Measurements from ENCODE around the gene CC2D1A.

CC2D1A gene

GRCh38 chr19:13946414-13946813 is 40.4 kb downstream of the CC2D1A start:
- Histone ChIP-seq H3K4me1 (ENCODE audit: control insufficient read depth in 1 of 2, insufficient read depth in 2 of 2, low read length in 2 of 2) (no peaks in the 10 kb centered on the region), H3K36me3 (ENCODE audit: control insufficient read depth in 1 of 2, insufficient read depth in 2 of 2, low read length in 2 of 2) (no peaks in the 10 kb centered on the region), H3K9me3 (ENCODE audit: control insufficient read depth in 1 of 2, low read length in 2 of 2) (no peaks in the 10 kb centered on the region), H3K27me3 (ENCODE audit: low read depth, low read length) (no peaks in the 10 kb centered on the region), H3K4me3 (ENCODE audit: low read depth in 1 of 2, low read length in 2 of 2) (no peak overlapping the region), H3K27ac (ENCODE audit: low read length) (no peak overlapping the region)

- Histone ChIP-seq H3K27me3 (ENCODE audit: low read depth, low read length) (no peaks in the 10 kb centered on the region), H3K4me1 (ENCODE audit: control insufficient read depth in 1 of 2, insufficient read depth in 2 of 2, low read length in 2 of 2) (peaks cover 7 to 15% of the 10 kb centered on the region in 2 donors), H3K9me3 (ENCODE audit: control insufficient read depth in 1 of 2, low read length in 2 of 2) (no peaks in the 10 kb centered on the region), H3K36me3 (ENCODE audit: control insufficient read depth in 1 of 2, insufficient read depth in 2 of 2, low read length in 2 of 2) (peaks cover 0 to 16% of the 10 kb centered on the region in 2 donors), H3K27ac (ENCODE audit: low read length) (no peak overlapping the region), H3K4me3 (ENCODE audit: low read depth in 1 of 2, low read length in 2 of 2) (no peak overlapping the region)
Measured at GRCh38 chr19:13951043-13951442, 45.0 kb downstream of the CC2D1A start.

DNA sequence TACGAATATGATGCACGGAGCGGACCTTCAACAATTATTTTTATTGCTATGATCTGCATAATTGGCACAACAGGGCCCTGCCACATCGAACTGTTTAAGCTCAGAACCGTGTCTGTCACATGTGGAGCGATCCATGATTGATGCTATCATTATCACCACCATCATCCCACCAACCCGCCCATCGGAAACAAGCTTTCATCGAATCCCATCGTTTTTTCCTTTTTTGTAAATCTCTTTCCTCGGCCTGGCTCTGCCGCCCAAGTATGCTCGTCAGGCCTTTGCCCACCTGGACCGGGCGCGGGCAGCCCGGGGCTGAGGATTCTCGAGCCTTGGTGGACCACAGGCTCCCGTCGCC is 45.8 kb downstream of the CC2D1A start:
- H3K36me3 ChIP-seq (ENCODE audit: control insufficient read depth in 1 of 2, insufficient read depth in 2 of 2, low read length in 2 of 2), result peaks cover 6 to 23% of the 10 kb centered on the region in 2 donors
- peak overlapping the region; percentile 38 to 76 for H3K4me3 ChIP-seq (ENCODE audit: low read depth in 1 of 2, low read length in 2 of 2)
- peaks cover 7 to 15% of the 10 kb centered on the region in 2 donors for H3K4me1 ChIP-seq (ENCODE audit: control insufficient read depth in 1 of 2, insufficient read depth in 2 of 2, low read length in 2 of 2)
- no peaks in the 10 kb centered on the region for H3K27me3 ChIP-seq (ENCODE audit: low read depth, low read length)
- H3K27ac ChIP-seq (ENCODE audit: low read length), result no peak overlapping the region
- no peaks in the 10 kb centered on the region for H3K9me3 ChIP-seq (ENCODE audit: control insufficient read depth in 1 of 2, low read length in 2 of 2)

- Histone ChIP-seq H3K36me3 (ENCODE audit: control insufficient read depth in 1 of 2, insufficient read depth in 2 of 2, low read length in 2 of 2) (peaks cover 11 to 29% of the 10 kb centered on the region in 2 donors), H3K27me3 (ENCODE audit: low read depth, low read length) (no peaks in the 10 kb centered on the region), H3K9me3 (ENCODE audit: control insufficient read depth in 1 of 2, low read length in 2 of 2) (no peaks in the 10 kb centered on the region), H3K27ac (ENCODE audit: low read length) (peak within 1 kb of the TSS; percentile 45), H3K4me3 (ENCODE audit: low read depth in 1 of 2, low read length in 2 of 2) (peak within 1 kb of the TSS; percentile 75 to 76), H3K4me1 (ENCODE audit: control insufficient read depth in 1 of 2, insufficient read depth in 2 of 2, low read length in 2 of 2) (peaks cover 7 to 15% of the 10 kb centered on the region in 2 donors)
Measured at GRCh38 chr19:13952154-13952930, 46.3 kb downstream of the CC2D1A start, which contains the start of gene DCAF15. TSS of gene DCAF15 (plus strand) at chr19:13952509. CDS start at chr19:13952513, 4 bp downstream.

GRCh38 chr19:13952931-13953531 is 47.0 kb downstream of the CC2D1A start:
- Histone ChIP-seq H3K27ac (ENCODE audit: low read length) (peak overlapping the region; percentile 45), H3K36me3 (ENCODE audit: control insufficient read depth in 1 of 2, insufficient read depth in 2 of 2, low read length in 2 of 2) (peaks cover 11 to 36% of the 10 kb centered on the region in 2 donors), H3K4me3 (ENCODE audit: low read depth in 1 of 2, low read length in 2 of 2) (peak overlapping the region; percentile 75 to 76), H3K4me1 (ENCODE audit: control insufficient read depth in 1 of 2, insufficient read depth in 2 of 2, low read length in 2 of 2) (peaks cover 7 to 15% of the 10 kb centered on the region in 2 donors), H3K27me3 (ENCODE audit: low read depth, low read length) (no peaks in the 10 kb centered on the region), H3K9me3 (ENCODE audit: control insufficient read depth in 1 of 2, low read length in 2 of 2) (no peaks in the 10 kb centered on the region)

DNA sequence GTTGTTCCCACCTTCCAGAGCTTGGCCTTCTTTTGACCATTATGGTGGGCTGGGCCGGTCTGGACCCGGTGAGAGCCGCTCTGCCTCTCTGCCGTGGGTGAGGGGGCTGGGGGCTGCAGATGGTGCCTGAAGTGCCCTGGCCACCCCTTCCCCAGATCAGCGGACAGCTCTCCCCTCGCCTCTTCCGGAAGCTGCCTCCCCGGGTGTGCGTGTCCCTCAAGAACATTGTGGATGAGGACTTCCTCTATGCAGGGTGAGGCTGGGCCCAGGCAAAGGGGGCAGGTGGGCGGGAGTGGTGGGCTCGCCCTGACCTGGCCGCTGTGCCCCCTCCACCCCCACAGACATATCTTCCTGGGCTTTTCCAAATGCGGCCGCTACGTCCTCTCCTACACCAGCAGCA is 48.2 kb downstream of the CC2D1A start:
- no peaks in the 10 kb centered on the region for H3K27me3 ChIP-seq (ENCODE audit: low read depth, low read length)
- peaks cover 7 to 15% of the 10 kb centered on the region in 2 donors for H3K4me1 ChIP-seq (ENCODE audit: control insufficient read depth in 1 of 2, insufficient read depth in 2 of 2, low read length in 2 of 2)
- no peak overlapping the region for H3K4me3 ChIP-seq (ENCODE audit: low read depth in 1 of 2, low read length in 2 of 2)
- no peaks in the 10 kb centered on the region for H3K9me3 ChIP-seq (ENCODE audit: control insufficient read depth in 1 of 2, low read length in 2 of 2)
- peaks cover 16 to 40% of the 10 kb centered on the region in 2 donors for H3K36me3 ChIP-seq (ENCODE audit: control insufficient read depth in 1 of 2, insufficient read depth in 2 of 2, low read length in 2 of 2)
- H3K27ac ChIP-seq (ENCODE audit: low read length), result no peak overlapping the region

DNA sequence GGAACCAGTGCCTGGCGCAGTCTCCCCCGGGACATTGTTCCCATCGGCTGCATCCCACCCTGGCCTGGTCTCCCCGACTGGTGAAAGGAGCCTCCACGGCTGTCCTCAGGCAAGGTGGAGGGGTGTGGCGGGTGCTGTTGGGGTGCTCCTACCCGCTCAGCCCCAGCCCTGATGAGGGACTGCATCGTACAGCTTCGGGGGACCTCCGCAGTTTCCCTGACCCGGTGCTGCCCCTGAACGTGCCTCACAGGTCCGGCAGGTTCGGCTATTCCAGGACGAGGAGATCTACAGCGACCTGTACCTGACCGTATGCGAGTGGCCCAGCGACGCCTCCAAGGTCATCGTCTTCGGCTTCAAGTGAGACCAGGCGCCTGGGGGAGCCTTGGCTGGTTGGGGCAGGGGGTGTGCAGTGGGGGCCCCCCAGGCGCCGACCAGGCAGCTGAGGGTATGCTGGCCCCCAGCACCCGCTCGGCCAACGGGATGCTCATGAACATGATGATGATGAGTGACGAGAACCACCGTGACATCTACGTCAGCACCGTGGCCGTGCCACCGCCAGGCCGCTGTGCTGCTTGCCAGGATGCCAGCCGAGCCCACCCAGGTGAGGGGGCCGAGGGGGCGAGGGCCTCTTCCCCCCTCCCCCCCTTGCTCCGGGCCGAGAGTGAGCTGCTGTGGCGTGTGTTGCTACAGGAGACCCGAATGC is 49.8 kb downstream of the CC2D1A start:
- Histone ChIP-seq H3K27me3 (ENCODE audit: low read depth, low read length) (no peaks in the 10 kb centered on the region), H3K27ac (ENCODE audit: low read length) (no peak overlapping the region), H3K4me3 (ENCODE audit: low read depth in 1 of 2, low read length in 2 of 2) (no peak overlapping the region), H3K36me3 (ENCODE audit: control insufficient read depth in 1 of 2, insufficient read depth in 2 of 2, low read length in 2 of 2) (peaks cover 16 to 55% of the 10 kb centered on the region in 2 donors), H3K9me3 (ENCODE audit: control insufficient read depth in 1 of 2, low read length in 2 of 2) (no peaks in the 10 kb centered on the region), H3K4me1 (ENCODE audit: control insufficient read depth in 1 of 2, insufficient read depth in 2 of 2, low read length in 2 of 2) (peaks cover 7 to 15% of the 10 kb centered on the region in 2 donors)

- H3K27me3 ChIP-seq (ENCODE audit: low read depth, low read length), result no peaks in the 10 kb centered on the region
- no peak overlapping the region for H3K4me3 ChIP-seq (ENCODE audit: low read depth in 1 of 2, low read length in 2 of 2)
- H3K4me1 ChIP-seq (ENCODE audit: control insufficient read depth in 1 of 2, insufficient read depth in 2 of 2, low read length in 2 of 2), result peaks cover 7 to 15% of the 10 kb centered on the region in 2 donors
- H3K36me3 ChIP-seq (ENCODE audit: control insufficient read depth in 1 of 2, insufficient read depth in 2 of 2, low read length in 2 of 2), result peaks cover 16 to 56% of the 10 kb centered on the region in 2 donors
- no peak overlapping the region for H3K27ac ChIP-seq (ENCODE audit: low read length)
- no peaks in the 10 kb centered on the region for H3K9me3 ChIP-seq (ENCODE audit: control insufficient read depth in 1 of 2, low read length in 2 of 2)
Measured at GRCh38 chr19:13956365-13956744, 50.4 kb downstream of the CC2D1A start.

DNA sequence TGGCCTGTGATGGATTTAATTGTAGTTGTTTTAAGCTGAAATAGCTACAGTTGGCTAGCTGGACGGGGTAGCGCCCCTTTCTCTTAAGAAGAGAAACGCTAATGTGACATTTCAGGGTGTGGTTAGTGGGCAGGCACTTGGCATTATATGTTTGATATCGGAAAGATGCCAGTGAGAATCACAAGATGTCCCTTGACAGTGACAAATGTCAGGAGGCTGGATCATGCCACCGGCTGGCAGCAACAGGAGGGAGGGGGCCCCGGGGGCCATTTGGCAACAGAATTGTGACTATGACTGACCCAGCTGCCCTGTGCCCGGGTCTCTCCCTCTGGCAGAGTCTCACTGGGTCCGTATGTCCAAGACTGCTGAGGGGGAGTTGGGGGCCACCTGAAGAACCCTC is 51.0 kb downstream of the CC2D1A start:
- H3K4me3 ChIP-seq (ENCODE audit: low read depth in 1 of 2, low read length in 2 of 2), result no peak overlapping the region
- peaks cover 16 to 60% of the 10 kb centered on the region in 2 donors for H3K36me3 ChIP-seq (ENCODE audit: control insufficient read depth in 1 of 2, insufficient read depth in 2 of 2, low read length in 2 of 2)
- H3K27ac ChIP-seq (ENCODE audit: low read length), result no peak overlapping the region
- peaks cover 7 to 14% of the 10 kb centered on the region in 2 donors for H3K4me1 ChIP-seq (ENCODE audit: control insufficient read depth in 1 of 2, insufficient read depth in 2 of 2, low read length in 2 of 2)
- no peaks in the 10 kb centered on the region for H3K9me3 ChIP-seq (ENCODE audit: control insufficient read depth in 1 of 2, low read length in 2 of 2)
- no peaks in the 10 kb centered on the region for H3K27me3 ChIP-seq (ENCODE audit: low read depth, low read length)

DNA sequence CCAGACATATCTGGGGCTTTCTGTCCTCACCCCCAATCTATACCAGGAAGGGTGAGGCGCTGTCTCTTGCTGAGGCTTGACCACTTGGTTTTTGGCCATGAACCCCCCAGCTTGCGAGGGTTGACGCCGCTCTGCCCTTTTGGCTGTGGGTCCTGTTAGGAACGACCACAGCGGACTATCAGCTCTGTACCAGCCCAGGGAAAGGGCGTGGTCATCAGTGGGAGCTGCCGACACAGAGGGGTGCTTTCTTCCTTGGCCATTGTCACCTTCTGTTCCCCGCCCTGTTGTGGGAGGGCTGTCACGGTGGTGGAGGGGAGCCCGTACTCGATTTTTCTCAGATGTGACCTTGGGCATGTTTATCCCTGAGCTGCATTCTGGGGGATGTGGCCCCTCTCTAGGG is 52.0 kb downstream of the CC2D1A start:
- Histone ChIP-seq H3K27ac (ENCODE audit: low read length) (no peak overlapping the region), H3K36me3 (ENCODE audit: control insufficient read depth in 1 of 2, insufficient read depth in 2 of 2, low read length in 2 of 2) (peaks cover 16 to 62% of the 10 kb centered on the region in 2 donors), H3K9me3 (ENCODE audit: control insufficient read depth in 1 of 2, low read length in 2 of 2) (no peaks in the 10 kb centered on the region)

More for the DNA sequence above, 52.0 kb downstream of the CC2D1A start:
- peaks cover 6 to 16% of the 10 kb centered on the region in 2 donors for H3K4me1 ChIP-seq (ENCODE audit: control insufficient read depth in 1 of 2, insufficient read depth in 2 of 2, low read length in 2 of 2)
- no peak overlapping the region for H3K4me3 ChIP-seq (ENCODE audit: low read depth in 1 of 2, low read length in 2 of 2)
- H3K27me3 ChIP-seq (ENCODE audit: low read depth, low read length), result no peaks in the 10 kb centered on the region

Measured in muscle layer of duodenum (tissue), 2 donors.